ENCODE results near the gene BAG3.

Gene BAG3

DNA sequence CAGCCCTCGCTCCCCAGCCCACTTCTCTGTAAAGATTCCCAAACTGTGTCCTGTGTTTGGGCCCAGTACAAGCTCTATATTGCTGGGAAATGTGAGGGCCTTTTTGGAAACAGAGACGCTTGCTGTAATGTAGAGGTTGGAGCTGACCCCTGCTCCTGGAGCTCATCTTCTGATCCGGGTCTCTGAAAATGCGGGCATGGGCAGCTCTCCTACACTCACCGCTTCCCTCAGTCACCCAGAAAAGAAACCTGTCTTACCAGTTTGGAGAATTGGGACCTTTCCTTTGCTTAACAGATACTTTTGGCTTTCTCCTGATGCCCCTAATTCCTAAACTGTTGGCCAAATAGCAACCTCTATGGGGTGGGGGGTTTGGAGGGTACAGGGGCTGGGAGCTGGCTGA is 18.2 kb downstream of the BAG3 start:
- Mint-ChIP-seq H3K36me3 (ENCODE audit: low read depth) (peaks cover 34% of the 10 kb centered on the region), H3K9me3 (no peaks in the 10 kb centered on the region), H3K27ac (no peak overlapping the region), H3K4me1 (ENCODE audit: low read depth) (peaks cover 9% of the 10 kb centered on the region), H3K27me3 (no peaks in the 10 kb centered on the region), H3K4me3 (no peak overlapping the region)

DNA sequence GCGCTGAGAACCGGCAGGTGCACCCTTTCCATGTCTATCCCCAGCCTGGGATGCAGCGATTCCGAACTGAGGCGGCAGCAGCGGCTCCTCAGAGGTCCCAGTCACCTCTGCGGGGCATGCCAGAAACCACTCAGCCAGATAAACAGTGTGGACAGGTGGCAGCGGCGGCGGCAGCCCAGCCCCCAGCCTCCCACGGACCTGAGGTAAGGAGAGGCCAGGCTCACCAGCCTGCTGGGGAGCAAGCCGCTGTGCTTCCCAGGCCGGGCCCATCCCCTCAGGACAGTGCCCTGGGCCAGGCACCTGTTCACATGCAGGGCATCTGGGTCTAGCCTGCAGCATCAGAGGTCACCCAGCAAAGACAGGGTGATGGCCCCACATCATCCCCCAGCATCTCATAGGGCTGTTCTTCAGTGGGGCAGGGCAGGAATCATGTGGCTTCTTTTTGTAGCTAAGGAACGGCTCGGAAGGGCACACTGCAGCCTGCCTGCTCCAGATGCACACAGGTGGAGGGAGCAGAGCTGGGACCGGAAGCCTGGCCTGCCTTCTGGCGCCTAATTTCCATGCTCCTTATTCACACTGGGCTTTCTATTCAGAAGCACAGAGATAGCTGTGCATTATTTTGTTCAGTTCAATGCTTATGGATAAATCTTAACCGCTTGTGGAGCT is 18.9 kb downstream of the BAG3 start:
- no peaks in the 10 kb centered on the region for H3K9me3 Mint-ChIP-seq
- H3K4me3 Mint-ChIP-seq = no peak overlapping the region
- H3K36me3 Mint-ChIP-seq (ENCODE audit: low read depth) = peaks cover 35% of the 10 kb centered on the region
- no peak overlapping the region for H3K27ac Mint-ChIP-seq
- H3K4me1 Mint-ChIP-seq (ENCODE audit: low read depth) = peaks cover 4% of the 10 kb centered on the region
- H3K27me3 Mint-ChIP-seq = no peaks in the 10 kb centered on the region

DNA sequence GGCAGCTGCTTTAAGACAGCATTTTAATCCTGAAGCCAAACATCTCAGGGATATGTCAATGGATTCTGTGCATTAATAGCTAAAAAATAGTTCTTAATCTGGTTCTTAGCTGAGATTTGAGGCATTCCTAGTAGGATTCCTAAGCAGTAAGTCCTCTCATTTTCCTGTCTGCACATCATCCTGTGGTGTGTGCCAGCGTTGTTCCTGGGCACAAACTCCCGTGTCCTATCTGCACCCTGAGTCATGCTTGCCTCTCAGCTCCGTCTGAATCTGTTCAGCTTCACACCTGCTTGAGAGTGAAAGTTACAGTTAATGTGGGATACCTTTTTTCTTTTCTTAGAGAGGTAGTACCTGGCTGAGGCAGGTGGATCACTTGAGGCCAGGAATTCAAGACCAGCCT is 19.5 kb downstream of the BAG3 start:
- Mint-ChIP-seq H3K4me3 (no peak overlapping the region), H3K4me1 (ENCODE audit: low read depth) (peaks cover 4% of the 10 kb centered on the region), H3K9me3 (no peaks in the 10 kb centered on the region), H3K27me3 (no peaks in the 10 kb centered on the region), H3K36me3 (ENCODE audit: low read depth) (peaks cover 35% of the 10 kb centered on the region), H3K27ac (no peak overlapping the region)

DNA sequence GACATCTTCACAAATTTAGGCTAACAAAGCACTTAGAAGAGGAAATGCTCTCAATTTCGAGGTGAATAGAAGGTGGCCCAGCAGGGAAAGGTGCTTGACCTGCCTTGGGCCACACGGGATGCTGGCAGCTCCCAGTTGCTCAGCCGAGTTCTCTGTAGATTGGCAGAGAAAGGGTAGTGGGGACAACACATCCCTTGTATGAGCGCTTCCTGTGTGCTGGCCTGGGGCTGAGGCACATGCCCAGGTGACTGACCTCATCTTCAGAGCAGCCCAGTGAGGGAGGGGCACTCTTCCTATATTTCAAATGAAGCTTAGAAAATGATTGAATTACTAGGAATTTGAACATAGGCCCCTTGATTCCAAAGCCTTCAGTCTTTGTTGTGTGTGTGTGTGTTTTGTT is 20.2 kb downstream of the BAG3 start:
- no peaks in the 10 kb centered on the region for H3K27me3 Mint-ChIP-seq
- no peak overlapping the region for H3K27ac Mint-ChIP-seq
- no peaks in the 10 kb centered on the region for H3K4me1 Mint-ChIP-seq (ENCODE audit: low read depth)
- H3K4me3 Mint-ChIP-seq = no peak overlapping the region
- H3K9me3 Mint-ChIP-seq = no peaks in the 10 kb centered on the region
- peaks cover 35% of the 10 kb centered on the region for H3K36me3 Mint-ChIP-seq (ENCODE audit: low read depth)

DNA sequence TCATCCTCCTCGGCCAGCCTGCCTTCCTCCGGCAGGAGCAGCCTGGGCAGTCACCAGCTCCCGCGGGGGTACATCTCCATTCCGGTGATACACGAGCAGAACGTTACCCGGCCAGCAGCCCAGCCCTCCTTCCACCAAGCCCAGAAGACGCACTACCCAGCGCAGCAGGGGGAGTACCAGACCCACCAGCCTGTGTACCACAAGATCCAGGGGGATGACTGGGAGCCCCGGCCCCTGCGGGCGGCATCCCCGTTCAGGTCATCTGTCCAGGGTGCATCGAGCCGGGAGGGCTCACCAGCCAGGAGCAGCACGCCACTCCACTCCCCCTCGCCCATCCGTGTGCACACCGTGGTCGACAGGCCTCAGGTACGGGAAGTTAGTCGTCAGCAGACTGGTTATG is 21.1 kb downstream of the BAG3 start:
- H3K36me3 Mint-ChIP-seq (ENCODE audit: low read depth) = peaks cover 44% of the 10 kb centered on the region

DNA sequence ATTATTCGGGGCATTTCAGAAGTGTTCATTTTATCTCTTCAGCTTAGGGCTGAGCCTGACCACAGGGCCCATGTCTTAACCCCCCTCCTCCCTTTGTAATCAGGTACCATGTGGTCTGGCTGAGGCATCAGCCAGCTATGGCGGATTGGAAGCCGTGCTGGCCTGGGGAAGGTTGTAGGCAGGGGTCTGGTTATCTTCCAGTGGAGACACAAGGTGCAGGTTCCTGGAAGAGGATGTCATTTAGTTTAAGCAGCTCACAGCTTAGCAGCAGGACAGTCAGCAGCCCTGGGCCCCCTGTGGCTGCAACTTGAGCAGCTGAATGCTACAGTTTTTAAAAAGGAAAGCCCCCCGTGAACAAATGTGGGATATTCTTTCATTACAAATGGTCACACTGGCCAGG is 22.1 kb downstream of the BAG3 start:
- Mint-ChIP-seq H3K36me3 (ENCODE audit: low read depth) (peaks cover 45% of the 10 kb centered on the region), H3K9me3 (no peaks in the 10 kb centered on the region), H3K27ac (no peak overlapping the region), H3K4me3 (no peak overlapping the region), H3K27me3 (no peaks in the 10 kb centered on the region), H3K4me1 (ENCODE audit: low read depth) (no peaks in the 10 kb centered on the region)

More for the DNA sequence above, 21.1 kb downstream of the BAG3 start:
- Mint-ChIP-seq H3K27me3 (no peaks in the 10 kb centered on the region), H3K9me3 (no peaks in the 10 kb centered on the region), H3K27ac (no peak overlapping the region), H3K4me1 (ENCODE audit: low read depth) (no peaks in the 10 kb centered on the region), H3K4me3 (no peak overlapping the region)

DNA sequence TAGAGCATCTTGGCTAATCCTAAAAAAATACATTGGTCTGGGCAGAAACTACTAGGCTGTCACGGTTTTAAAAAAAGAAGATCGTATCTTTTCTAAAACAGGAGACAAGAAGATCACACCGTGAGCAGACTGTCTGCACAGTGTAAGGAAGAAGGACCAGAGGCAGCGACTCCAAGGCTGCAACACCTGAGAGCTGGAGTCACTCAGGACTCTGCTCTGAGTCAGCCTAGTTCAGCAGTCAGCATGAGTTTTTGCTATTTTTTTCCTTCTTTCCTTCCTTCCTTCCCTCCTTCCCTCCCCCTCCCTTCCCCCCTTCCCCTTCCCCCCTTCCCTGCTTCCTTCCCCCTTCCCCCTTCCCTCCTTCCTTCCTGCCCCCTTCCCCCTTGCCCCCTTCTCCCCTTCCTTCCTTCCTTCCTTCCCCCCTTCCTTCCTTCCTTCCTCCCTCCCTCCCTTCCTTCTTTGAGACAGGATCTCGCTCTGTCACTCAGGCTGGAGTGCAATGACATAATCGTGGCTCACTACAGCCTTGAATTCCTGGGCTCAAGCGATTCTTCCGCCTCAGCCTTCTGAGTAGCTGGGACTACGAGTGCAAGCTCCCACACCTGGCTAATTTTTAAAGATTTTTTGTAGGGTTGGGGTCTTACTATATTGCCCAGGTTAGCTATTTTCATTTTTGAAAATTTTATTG is 24.4 kb downstream of the BAG3 start:
- Mint-ChIP-seq H3K9me3 (no peaks in the 10 kb centered on the region), H3K36me3 (ENCODE audit: low read depth) (peaks cover 42% of the 10 kb centered on the region), H3K27me3 (no peaks in the 10 kb centered on the region), H3K4me3 (no peak overlapping the region), H3K4me1 (ENCODE audit: low read depth) (peaks cover 7% of the 10 kb centered on the region), H3K27ac (no peak overlapping the region)

DNA sequence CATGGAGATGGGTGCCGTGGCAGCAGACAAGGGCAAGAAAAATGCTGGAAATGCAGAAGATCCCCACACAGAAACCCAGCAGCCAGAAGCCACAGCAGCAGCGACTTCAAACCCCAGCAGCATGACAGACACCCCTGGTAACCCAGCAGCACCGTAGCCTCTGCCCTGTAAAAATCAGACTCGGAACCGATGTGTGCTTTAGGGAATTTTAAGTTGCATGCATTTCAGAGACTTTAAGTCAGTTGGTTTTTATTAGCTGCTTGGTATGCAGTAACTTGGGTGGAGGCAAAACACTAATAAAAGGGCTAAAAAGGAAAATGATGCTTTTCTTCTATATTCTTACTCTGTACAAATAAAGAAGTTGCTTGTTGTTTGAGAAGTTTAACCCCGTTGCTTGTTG is 25.9 kb downstream of the BAG3 start:
- H3K36me3 Mint-ChIP-seq (ENCODE audit: low read depth) = peaks cover 30% of the 10 kb centered on the region
- peak overlapping the region; percentile 65 for H3K27ac Mint-ChIP-seq
- H3K9me3 Mint-ChIP-seq = no peaks in the 10 kb centered on the region
- no peak overlapping the region for H3K4me3 Mint-ChIP-seq
- H3K4me1 Mint-ChIP-seq (ENCODE audit: low read depth) = peaks cover 22% of the 10 kb centered on the region
- H3K27me3 Mint-ChIP-seq = no peaks in the 10 kb centered on the region

DNA sequence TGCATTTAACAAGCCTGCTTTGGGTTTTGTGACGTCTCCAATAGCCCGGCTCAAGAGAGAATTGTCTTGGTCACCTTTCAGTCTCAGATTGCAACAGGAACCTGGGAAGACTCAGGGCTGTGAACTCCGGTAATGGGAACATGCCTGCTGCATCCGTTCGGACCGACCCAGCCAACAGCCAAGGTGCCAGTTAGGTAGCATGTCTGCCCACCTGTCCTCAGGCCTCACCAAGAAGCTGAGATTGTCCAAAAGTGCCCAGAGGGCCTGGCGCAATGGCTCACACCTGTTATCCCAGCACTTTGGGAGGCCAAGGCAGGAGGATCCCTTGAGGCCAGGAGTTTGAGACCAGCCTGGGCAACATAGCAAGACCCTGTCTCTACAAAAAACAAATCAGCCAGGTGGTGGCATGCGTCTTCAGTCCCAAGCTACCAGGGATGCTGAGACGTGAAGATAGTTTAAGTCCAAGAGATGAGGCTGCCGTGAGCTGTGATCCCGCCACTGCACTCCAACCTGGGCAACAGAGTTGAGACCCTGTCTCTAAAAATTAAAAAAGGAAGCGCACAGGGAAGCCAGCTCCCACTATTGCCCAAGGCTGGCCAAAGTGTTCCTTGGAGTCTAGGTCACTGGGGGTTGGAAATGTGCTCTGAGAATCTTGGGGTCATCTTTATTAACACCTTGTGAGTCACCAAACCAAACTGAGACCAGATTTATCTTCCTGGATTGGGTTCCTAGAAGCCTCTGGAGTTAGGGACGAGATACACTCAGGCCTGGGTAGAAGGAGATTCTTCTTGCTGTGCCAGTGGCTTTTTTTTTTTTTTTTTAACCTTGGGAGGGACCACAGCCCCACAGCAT is 26.9 kb downstream of the BAG3 start:
- peaks cover 23% of the 10 kb centered on the region for H3K36me3 Mint-ChIP-seq (ENCODE audit: low read depth)
- peaks cover 27% of the 10 kb centered on the region for H3K4me1 Mint-ChIP-seq (ENCODE audit: low read depth)
- H3K27ac Mint-ChIP-seq = no peak overlapping the region
- no peaks in the 10 kb centered on the region for H3K9me3 Mint-ChIP-seq
- no peak overlapping the region for H3K4me3 Mint-ChIP-seq
- H3K27me3 Mint-ChIP-seq = no peaks in the 10 kb centered on the region

DNA sequence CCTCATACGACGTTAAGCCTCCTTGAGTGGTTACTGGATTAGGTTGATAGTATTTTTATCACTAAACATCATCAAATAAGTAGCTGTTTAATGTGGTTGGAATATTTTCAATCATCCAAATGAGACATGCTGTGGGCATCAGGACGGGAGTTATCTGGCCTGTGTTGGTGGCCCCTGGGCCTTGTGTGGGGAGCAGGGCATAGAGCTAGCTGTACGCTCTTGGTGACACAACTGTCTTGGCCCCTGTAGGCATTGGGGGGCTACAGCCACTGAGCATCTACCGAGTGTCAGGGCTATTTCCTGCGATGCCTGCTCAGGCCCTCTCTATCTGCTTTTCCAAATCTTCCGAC is 28.3 kb downstream of the BAG3 start:
- H3K36me3 Mint-ChIP-seq (ENCODE audit: low read depth) = peaks cover 10% of the 10 kb centered on the region
- no peak overlapping the region for H3K4me3 Mint-ChIP-seq
- no peak overlapping the region for H3K27ac Mint-ChIP-seq
- H3K9me3 Mint-ChIP-seq = no peaks in the 10 kb centered on the region
- H3K27me3 Mint-ChIP-seq = no peaks in the 10 kb centered on the region
- peaks cover 27% of the 10 kb centered on the region for H3K4me1 Mint-ChIP-seq (ENCODE audit: low read depth)

DNA sequence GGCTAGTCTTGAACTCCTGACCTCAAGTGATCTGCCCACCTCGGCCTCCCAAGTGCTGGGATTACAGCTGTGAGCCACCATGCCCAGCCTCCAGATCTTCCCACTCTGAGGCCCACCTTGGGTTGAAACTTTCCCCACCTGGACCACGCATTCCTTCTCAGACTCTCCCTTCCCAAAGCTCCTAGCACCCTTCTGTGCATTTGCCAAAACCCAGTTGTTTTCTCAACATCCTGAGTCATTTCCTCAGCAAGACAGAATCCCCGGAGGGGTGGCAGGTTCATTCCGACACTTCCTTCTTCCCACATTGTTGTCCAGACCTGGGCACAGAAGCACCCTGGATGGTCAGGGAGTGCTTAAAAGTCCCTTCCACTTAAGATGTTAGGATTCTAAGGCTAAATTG is 28.9 kb downstream of the BAG3 start:
- Mint-ChIP-seq H3K36me3 (ENCODE audit: low read depth) (peaks cover 10% of the 10 kb centered on the region), H3K9me3 (no peaks in the 10 kb centered on the region), H3K27ac (no peak overlapping the region), H3K4me1 (ENCODE audit: low read depth) (peaks cover 27% of the 10 kb centered on the region), H3K4me3 (no peak overlapping the region), H3K27me3 (no peaks in the 10 kb centered on the region)

DNA sequence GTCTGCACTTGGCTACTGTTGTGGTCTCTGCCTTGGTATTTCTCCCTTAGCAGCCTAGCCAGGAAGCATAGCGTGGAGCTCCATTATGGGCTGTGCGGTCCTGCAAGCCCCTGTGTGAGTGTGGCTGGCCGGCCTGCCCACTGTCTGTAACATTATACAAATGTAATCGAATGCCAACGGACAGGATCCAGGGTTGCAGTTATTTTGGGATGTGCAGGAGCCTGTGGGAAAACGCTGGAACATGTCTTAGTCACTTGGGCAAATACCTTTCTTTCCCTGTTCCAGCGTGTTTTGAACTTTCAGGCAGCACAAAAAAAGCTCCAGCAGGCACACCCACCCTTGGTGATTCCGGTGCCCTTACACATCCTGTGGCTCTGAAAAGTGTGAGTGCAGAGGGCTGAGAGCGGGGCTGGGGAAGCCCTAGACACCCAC is 29.5 kb downstream of the BAG3 start:
- H3K27me3 Mint-ChIP-seq = no peaks in the 10 kb centered on the region
- H3K9me3 Mint-ChIP-seq = no peaks in the 10 kb centered on the region
- H3K4me1 Mint-ChIP-seq (ENCODE audit: low read depth) = peaks cover 27% of the 10 kb centered on the region
- H3K4me3 Mint-ChIP-seq = no peak overlapping the region
- H3K36me3 Mint-ChIP-seq (ENCODE audit: low read depth) = peaks cover 10% of the 10 kb centered on the region
- no peak overlapping the region for H3K27ac Mint-ChIP-seq

DNA sequence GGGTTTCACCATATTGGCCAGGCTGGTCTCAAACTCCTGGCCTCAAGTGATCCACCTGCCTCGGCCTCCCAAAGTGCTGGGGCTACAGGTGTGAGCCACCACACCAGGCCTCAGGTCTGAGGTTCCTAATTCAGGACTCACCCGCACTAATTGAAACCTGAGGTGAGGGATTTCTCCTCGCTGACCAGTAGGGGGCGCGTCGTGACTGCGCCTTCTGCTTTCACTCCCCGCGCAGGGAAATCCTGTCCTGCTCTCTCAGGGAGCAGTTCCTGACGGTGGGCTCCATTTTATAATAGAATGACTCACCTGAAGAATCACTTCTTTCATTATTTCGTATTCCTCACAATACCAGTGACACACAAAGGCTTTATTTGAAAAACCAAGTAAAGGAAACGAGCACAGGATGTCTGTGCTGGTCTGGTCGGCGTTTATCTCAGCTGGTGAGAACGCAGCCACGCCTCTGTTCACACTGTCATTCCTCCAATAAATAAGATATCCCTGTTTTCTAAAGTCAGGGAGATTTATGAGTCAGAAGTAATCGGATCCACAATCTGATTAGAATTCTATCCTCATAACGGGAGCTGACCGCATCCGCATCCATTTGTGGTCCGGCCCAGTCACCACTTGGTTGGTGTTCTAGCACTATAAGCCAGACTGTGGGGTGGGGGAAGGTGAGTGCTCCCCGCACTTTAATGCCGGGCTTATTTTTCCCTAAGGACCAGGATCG is 35.4 kb downstream of the BAG3 start:
- peak overlapping the region; percentile 36 for H3K27ac Mint-ChIP-seq
- H3K27me3 Mint-ChIP-seq = no peaks in the 10 kb centered on the region
- H3K36me3 Mint-ChIP-seq (ENCODE audit: low read depth) = no peaks in the 10 kb centered on the region
- H3K4me3 Mint-ChIP-seq = peak overlapping the region; percentile 53
- H3K4me1 Mint-ChIP-seq (ENCODE audit: low read depth) = peaks cover 34% of the 10 kb centered on the region
- no peaks in the 10 kb centered on the region for H3K9me3 Mint-ChIP-seq

DNA sequence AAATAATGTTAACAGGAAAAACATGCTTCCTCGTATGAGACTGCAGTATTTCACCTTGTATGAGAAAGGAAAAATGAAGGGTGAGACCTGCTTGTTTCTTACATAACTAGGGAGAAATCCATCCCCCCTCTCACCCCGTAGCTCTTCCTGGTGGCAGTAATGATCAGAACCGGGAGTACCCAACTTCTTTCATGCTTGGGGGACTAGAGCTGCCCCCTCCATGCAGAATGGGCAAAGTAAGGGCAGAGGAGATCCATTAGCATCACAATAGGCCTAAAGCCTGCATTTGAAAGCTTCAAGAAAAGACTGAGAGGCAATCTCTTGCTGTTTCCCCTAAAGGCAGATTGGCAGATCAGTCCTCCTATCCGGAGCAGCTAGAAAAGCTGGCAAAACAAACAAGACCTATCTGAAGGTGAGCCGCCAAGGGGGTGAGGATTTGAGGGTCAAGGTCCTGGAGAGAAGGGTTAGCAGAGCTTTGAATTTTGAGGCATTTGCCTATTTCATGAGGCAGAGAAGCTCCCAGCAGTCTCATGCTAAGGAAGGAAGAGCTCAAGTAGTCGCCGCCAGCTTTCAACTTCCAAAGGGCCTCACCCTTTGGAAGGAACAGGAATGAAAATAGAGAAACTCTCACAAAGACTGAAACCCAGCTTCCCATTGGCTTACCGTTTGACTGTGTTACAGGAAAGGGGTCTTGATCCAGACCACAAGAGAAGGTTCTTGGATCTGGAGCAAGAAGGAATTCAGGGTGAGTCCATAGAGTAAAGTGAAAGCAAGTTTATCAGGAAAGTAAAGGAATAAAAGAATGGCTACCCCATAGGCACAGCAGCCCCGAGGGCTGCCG is 36.2 kb downstream of the BAG3 start:
- Mint-ChIP-seq H3K27ac (peak overlapping the region; percentile 77), H3K4me3 (peak overlapping the region; percentile 53), H3K4me1 (ENCODE audit: low read depth) (peaks cover 26% of the 10 kb centered on the region)

More for the DNA sequence above, 36.2 kb downstream of the BAG3 start:
- no peaks in the 10 kb centered on the region for H3K27me3 Mint-ChIP-seq
- no peaks in the 10 kb centered on the region for H3K9me3 Mint-ChIP-seq
- H3K36me3 Mint-ChIP-seq (ENCODE audit: low read depth) = no peaks in the 10 kb centered on the region

Data from stimulated activated naive CD8-positive, alpha-beta T cell treated with anti-CD3 and anti-CD28 coated beads, Interleukin-15, Interleukin-2, amounts not matched to agents 100 ng/mL and 50 ng/mL, for 24 hours (primary cell).